Esophagus muscularis mucosa (tissue), 4 donors: ENCODE data around the gene RUNX1.

Experiments
- CTCF ChIP-seq, 3 experiments: fragments of 200-600 bp in 2 of 3; fragments of 450-650 bp in 1 of 3; sonication (generic) in 2 of 3; IDR thresholded peaks; one replicate each; pipeline ENCODE4 v1.5.1; 2017 to 2019; ENCODE audit warnings: antibody characterized with exemption in 3 of 3, mild to moderate bottlenecking in 2 of 3, moderate library complexity in 1 of 3
- EP300 ChIP-seq: sonication (generic); formaldehyde crosslinking; IDR thresholded peaks from one replicate; pipeline ENCODE4 v1.6.1; 2017; ENCODE audit warnings: antibody characterized with exemption
- POLR2AphosphoS5 ChIP-seq, 2 donors: sonication (generic); formaldehyde crosslinking; IDR thresholded peaks; one replicate each; pipeline ENCODE4 v1.6.1; 2017; ENCODE audit warnings: antibody characterized with exemption in 2 of 2

- TF ChIP-seq EP300 = no peak
- TF ChIP-seq CTCF (IDR thresholded peaks at IDR 0.05) = peak; percentile 75 to 91 (median 81)
- TF ChIP-seq POLR2AphosphoS5 (IDR thresholded peaks at IDR 0.05) = peak in 1 of 2 donors; percentile 21
Observed at GRCh38 chr21:34745557-34746255, 303.4 kb downstream of the RUNX1 start.
